ENCODE results near the gene ZBTB16.

Gene ZBTB16

DNA sequence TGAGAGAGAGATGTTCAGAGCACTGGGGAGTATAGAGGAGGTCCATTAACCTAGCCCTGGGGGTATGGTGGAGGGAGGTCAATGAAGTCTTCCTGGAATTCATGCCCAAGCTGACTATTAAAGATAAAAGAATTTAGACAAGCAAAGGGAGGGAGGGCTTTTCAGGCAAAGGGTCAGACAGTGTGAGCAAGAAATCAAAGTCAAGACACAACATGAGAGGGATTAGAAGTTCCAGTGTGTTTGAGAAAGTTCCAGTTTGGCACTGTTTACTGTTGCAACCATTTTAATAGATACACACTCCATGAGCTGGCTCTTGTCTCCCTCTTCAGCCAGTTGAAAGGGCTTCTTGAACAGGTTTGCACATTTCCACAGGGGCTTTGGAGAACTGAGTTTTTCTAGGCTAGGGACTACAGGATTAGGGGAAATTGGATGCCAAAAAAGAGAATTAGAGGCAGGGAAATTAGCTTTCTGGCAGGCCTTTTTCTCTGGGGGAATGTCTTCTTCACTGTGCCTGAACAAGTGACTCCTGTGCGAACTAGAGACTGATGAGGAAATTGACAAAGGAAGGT lies 222.0 kb downstream of the ZBTB16 start:
- TF ChIP-seq, protein P1, sequence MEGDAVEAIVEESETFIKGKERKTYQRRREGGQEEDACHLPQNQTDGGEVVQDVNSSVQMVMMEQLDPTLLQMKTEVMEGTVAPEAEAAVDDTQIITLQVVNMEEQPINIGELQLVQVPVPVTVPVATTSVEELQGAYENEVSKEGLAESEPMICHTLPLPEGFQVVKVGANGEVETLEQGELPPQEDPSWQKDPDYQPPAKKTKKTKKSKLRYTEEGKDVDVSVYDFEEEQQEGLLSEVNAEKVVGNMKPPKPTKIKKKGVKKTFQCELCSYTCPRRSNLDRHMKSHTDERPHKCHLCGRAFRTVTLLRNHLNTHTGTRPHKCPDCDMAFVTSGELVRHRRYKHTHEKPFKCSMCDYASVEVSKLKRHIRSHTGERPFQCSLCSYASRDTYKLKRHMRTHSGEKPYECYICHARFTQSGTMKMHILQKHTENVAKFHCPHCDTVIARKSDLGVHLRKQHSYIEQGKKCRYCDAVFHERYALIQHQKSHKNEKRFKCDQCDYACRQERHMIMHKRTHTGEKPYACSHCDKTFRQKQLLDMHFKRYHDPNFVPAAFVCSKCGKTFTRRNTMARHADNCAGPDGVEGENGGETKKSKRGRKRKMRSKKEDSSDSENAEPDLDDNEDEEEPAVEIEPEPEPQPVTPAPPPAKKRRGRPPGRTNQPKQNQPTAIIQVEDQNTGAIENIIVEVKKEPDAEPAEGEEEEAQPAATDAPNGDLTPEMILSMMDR (IDR thresholded peaks at IDR 0.05; ENCODE audit: borderline replicate concordance, control extremely low read depth, extremely low read depth, insufficient read depth, missing control alignments), result no peak
- in situ Hi-C loops (cut with MboI; ENCODE audit: low sequenced_read_pairs, unreplicated experiment), result no loop called here
- no peak for DNase-seq (ENCODE audit: low spot score)

DNA sequence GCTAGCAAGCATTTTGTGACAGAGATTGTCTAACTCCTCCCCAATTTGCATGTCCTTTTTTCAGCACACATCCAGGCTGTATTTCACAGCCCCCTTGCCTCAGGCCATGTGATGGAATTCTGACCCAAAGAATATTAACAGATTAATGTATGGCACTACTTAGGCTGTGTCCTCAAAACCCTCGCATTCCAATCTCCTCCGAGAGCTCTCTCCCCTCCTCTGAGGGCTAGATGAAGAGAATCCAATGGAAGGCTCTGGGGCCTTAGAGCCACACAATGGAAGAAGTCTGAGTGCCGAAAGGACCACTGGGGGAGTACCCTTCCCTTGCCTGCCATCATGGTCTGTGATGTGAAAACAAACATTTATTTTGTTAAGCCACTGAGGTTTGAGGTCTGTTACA lies 223.0 kb downstream of the ZBTB16 start:
- TF ChIP-seq, protein P1 (IDR thresholded peaks at IDR 0.05; ENCODE audit: borderline replicate concordance, control extremely low read depth, extremely low read depth, insufficient read depth, missing control alignments), result no peak

DNA sequence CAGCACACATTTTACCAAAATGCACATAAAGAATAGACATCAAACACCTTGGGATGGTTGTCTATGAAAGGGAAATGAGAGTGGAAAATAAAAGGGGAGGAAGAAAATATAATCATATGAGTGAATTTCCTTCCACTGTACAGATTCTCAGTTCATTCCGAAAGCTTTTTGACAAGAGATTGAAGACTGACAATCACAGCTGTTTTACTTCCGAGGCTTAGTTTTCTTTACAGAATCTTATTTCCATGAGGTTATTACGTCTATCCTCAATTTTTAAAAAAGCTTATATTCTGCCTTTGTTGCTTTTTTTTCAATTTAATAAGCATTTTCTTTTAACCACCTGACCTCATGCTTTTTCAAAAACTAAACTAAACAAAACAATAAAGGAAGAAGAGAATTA lies 223.9 kb downstream of the ZBTB16 start:
- TF ChIP-seq, protein P1 (IDR thresholded peaks at IDR 0.05; ENCODE audit: borderline replicate concordance, control extremely low read depth, extremely low read depth, insufficient read depth, missing control alignments), result no peak
- DNase-seq (ENCODE audit: low spot score), result no peak
- in situ Hi-C loops (cut with MboI; ENCODE audit: low sequenced_read_pairs, unreplicated experiment), result no loop called here

More for the DNA sequence above, 223.0 kb downstream of the ZBTB16 start:
- DNase-seq (ENCODE audit: low spot score), result no peak
- in situ Hi-C loops (cut with MboI; ENCODE audit: low sequenced_read_pairs, unreplicated experiment), result no loop called here

DNA sequence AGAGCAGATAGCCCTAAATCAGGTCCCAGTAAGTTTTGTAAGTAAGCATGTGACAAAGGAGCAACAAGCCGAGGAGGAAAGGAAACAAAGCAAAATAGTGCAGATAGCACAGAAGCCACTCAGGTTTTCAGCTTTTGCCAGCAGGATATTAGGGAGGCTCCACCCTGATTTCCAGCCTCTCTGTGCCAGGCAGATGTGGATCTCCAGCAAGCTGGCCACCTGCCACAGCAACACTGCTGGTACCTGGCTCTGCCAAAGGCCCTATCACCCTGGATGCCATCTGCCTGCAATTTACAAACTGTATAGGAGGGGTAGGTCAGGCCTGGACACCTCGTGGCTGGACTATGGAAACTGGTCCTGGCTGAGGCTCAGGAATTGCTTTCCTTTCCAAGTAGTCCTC lies 224.5 kb downstream of the ZBTB16 start:
- in situ Hi-C loops (cut with MboI; ENCODE audit: low sequenced_read_pairs, unreplicated experiment), result no loop called here
- TF ChIP-seq, protein P1 (IDR thresholded peaks at IDR 0.05; ENCODE audit: borderline replicate concordance, control extremely low read depth, extremely low read depth, insufficient read depth, missing control alignments), result no peak

DNA sequence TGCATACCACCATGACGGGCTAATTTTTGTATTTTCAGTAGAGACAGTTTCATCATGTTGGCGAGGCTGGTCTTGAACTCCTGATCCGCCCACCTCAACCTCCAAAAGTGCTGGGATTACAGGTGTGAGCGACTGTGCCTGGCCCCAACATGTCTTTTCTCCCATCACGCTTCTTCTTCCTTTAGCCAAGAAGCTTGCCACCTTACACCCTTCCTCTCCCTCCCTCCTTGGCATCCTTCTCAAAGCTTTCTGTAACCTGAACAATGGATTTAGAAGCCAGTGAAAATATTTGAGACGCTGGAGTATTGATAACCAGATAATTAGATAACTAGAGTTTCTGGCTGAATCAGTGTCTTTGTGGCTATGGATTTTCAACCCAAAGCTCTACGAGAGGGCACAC lies 225.4 kb downstream of the ZBTB16 start:
- DNase-seq (ENCODE audit: low spot score), result no peak
- in situ Hi-C loops (cut with MboI; ENCODE audit: low sequenced_read_pairs, unreplicated experiment), result no loop called here
- TF ChIP-seq, protein P1 (IDR thresholded peaks at IDR 0.05; ENCODE audit: borderline replicate concordance, control extremely low read depth, extremely low read depth, insufficient read depth, missing control alignments), result no peak

More for the DNA sequence above, 224.5 kb downstream of the ZBTB16 start:
- no peak for DNase-seq (ENCODE audit: low spot score)

DNA sequence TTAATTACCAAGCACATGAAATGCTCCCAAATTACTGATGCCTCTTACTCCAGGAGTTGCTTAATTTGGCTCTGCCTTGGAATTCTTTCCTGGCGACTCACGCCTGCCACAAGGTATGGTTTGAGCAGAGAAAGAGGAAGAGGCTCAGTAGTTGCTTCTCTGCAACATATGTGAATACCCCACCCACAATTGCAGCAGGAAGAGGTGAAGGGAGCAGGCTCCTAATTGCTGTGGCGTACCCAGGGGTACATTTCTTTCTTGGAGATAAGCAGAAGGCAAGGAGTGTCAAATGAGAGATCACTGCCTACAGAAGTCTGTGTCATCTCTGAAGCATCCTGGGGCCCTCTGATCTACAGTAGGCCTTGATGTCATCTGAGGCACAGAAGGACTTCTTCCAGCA lies 226.1 kb downstream of the ZBTB16 start:
- in situ Hi-C loops (cut with MboI; ENCODE audit: low sequenced_read_pairs, unreplicated experiment), result no loop called here
- DNase-seq (ENCODE audit: low spot score), result no peak
- TF ChIP-seq, protein P1 (IDR thresholded peaks at IDR 0.05; ENCODE audit: borderline replicate concordance, control extremely low read depth, extremely low read depth, insufficient read depth, missing control alignments), result no peak

Data from GM13976 (cell line).